Subcutaneous abdominal adipose tissue (tissue), 5 donors: ENCODE data around the gene GPATCH2L.

Source experiments
- H3K27ac ChIP-seq: one replicate; pipeline ENCODE4 v1.7.0; 2013; ENCODE audit warnings: low read depth, mild to moderate bottlenecking, inconsistent platforms, low read length, moderate library complexity
- H3K27me3 ChIP-seq, 5 donors: one replicate each; pipeline ENCODE4 v1.7.0; 2013; ENCODE audit warnings: low read length in 5 of 5, inconsistent platforms in 1 of 5; ENCODE audit not compliant: control insufficient read depth in 5 of 5, insufficient read depth in 4 of 5
- H3K36me3 ChIP-seq, 5 donors: one replicate each; pipeline ENCODE4 v1.7.0; 2013; ENCODE audit warnings: low read length in 5 of 5; ENCODE audit not compliant: control insufficient read depth in 5 of 5, insufficient read depth in 5 of 5
- H3K4me1 ChIP-seq, 5 donors: one replicate each; pipeline ENCODE4 v1.7.0; 2013; ENCODE audit warnings: low read length in 5 of 5, mild to moderate bottlenecking in 3 of 5, moderate library complexity in 1 of 5; ENCODE audit not compliant: control insufficient read depth in 5 of 5, insufficient read depth in 5 of 5
- H3K4me3 ChIP-seq, 5 donors: one replicate each; pipeline ENCODE4 v1.7.0; 2013; ENCODE audit warnings: low read length in 5 of 5, low read depth in 1 of 5
- H3K9ac ChIP-seq, 5 donors: one replicate each; pipeline ENCODE4 v1.7.0; 2013; ENCODE audit warnings: low read length in 5 of 5, mild to moderate bottlenecking in 4 of 5, moderate library complexity in 3 of 5
- H3K9me3 ChIP-seq, 5 donors: one replicate each; pipeline ENCODE4 v1.7.0; 2013; ENCODE audit warnings: low read length in 5 of 5; ENCODE audit not compliant: control insufficient read depth in 5 of 5
- donor health status: healthy.
- donor health status: healthy.
- donor health status: healthy.
- donor health status: healthy.
- donor health status: healthy.

GPATCH2L gene

GRCh38 chr14:76218662-76219061 is 66.9 kb downstream of the GPATCH2L start:
- Histone ChIP-seq H3K27me3 (no peaks in the 10 kb centered on the region), H3K4me3 (no peak overlapping the region), H3K4me1 (no peaks in the 10 kb centered on the region), H3K27ac (no peak overlapping the region), H3K36me3 (no peaks in the 10 kb centered on the region), H3K9me3 (peaks cover 0 to 5% (median 2%) of the 10 kb centered on the region in 5 donors), H3K9ac (no peak overlapping the region)

- no peaks in the 10 kb centered on the region for H3K4me1 ChIP-seq
- H3K27ac ChIP-seq = no peak overlapping the region
- no peak overlapping the region for H3K4me3 ChIP-seq
- no peaks in the 10 kb centered on the region for H3K27me3 ChIP-seq
- H3K9me3 ChIP-seq = peaks cover 0 to 5% (median 0%) of the 10 kb centered on the region in 5 donors
- no peak overlapping the region for H3K9ac ChIP-seq
- no peaks in the 10 kb centered on the region for H3K36me3 ChIP-seq
Measured at GRCh38 chr14:76219873-76220272, 68.2 kb downstream of the GPATCH2L start.

- Histone ChIP-seq H3K27ac (no peak overlapping the region), H3K4me3 (no peak overlapping the region), H3K4me1 (no peaks in the 10 kb centered on the region), H3K27me3 (no peaks in the 10 kb centered on the region), H3K9me3 (peaks cover 0 to 3% (median 0%) of the 10 kb centered on the region in 5 donors), H3K9ac (no peak overlapping the region), H3K36me3 (peaks cover 0 to 11% (median 0%) of the 10 kb centered on the region in 5 donors)
Measured at GRCh38 chr14:76227450-76228050, 75.8 kb downstream of the GPATCH2L start.

GRCh38 chr14:76228138-76228537 is 76.4 kb downstream of the GPATCH2L start:
- Histone ChIP-seq H3K36me3 (peaks cover 0 to 11% (median 0%) of the 10 kb centered on the region in 5 donors), H3K9me3 (peaks cover 0 to 3% (median 0%) of the 10 kb centered on the region in 5 donors), H3K27me3 (no peaks in the 10 kb centered on the region), H3K9ac (no peak overlapping the region), H3K4me3 (no peak overlapping the region), H3K4me1 (no peaks in the 10 kb centered on the region), H3K27ac (no peak overlapping the region)

GRCh38 chr14:76232800-76233199 is 81.1 kb downstream of the GPATCH2L start:
- no peak overlapping the region for H3K9ac ChIP-seq
- H3K4me1 ChIP-seq = no peaks in the 10 kb centered on the region
- no peak overlapping the region for H3K4me3 ChIP-seq
- H3K27me3 ChIP-seq = no peaks in the 10 kb centered on the region
- H3K27ac ChIP-seq = no peak overlapping the region
- peaks cover 0 to 5% (median 3%) of the 10 kb centered on the region in 5 donors for H3K9me3 ChIP-seq
- H3K36me3 ChIP-seq = peaks cover 0 to 11% (median 5%) of the 10 kb centered on the region in 5 donors

GRCh38 chr14:76235628-76236027 is 83.9 kb downstream of the GPATCH2L start:
- Histone ChIP-seq H3K27ac (no peak overlapping the region), H3K27me3 (no peaks in the 10 kb centered on the region), H3K4me1 (no peaks in the 10 kb centered on the region), H3K36me3 (peaks cover 0 to 11% (median 2%) of the 10 kb centered on the region in 5 donors), H3K9ac (no peak overlapping the region), H3K4me3 (no peak overlapping the region), H3K9me3 (peaks cover 0 to 5% (median 3%) of the 10 kb centered on the region in 5 donors)

- Histone ChIP-seq H3K27me3 (no peaks in the 10 kb centered on the region), H3K27ac (no peak overlapping the region), H3K9me3 (peaks cover 0 to 8% (median 3%) of the 10 kb centered on the region in 5 donors), H3K4me3 (no peak overlapping the region), H3K36me3 (peaks cover 0 to 11% (median 2%) of the 10 kb centered on the region in 5 donors), H3K9ac (no peak overlapping the region), H3K4me1 (no peaks in the 10 kb centered on the region)
Measured at GRCh38 chr14:76236172-76237130, 84.7 kb downstream of the GPATCH2L start.

GRCh38 chr14:76237349-76237990 is 85.7 kb downstream of the GPATCH2L start:
- Histone ChIP-seq H3K4me1 (no peaks in the 10 kb centered on the region), H3K27me3 (no peaks in the 10 kb centered on the region), H3K36me3 (peaks cover 0 to 11% (median 0%) of the 10 kb centered on the region in 5 donors), H3K9me3 (peaks cover 0 to 18% (median 9%) of the 10 kb centered on the region in 5 donors), H3K27ac (no peak overlapping the region), H3K9ac (no peak overlapping the region), H3K4me3 (no peak overlapping the region)

GRCh38 chr14:76245097-76245496 is 93.4 kb downstream of the GPATCH2L start:
- H3K36me3 ChIP-seq = no peaks in the 10 kb centered on the region
- H3K4me3 ChIP-seq = no peak overlapping the region
- H3K27ac ChIP-seq = no peak overlapping the region
- H3K27me3 ChIP-seq = no peaks in the 10 kb centered on the region
- no peak overlapping the region for H3K9ac ChIP-seq
- no peaks in the 10 kb centered on the region for H3K4me1 ChIP-seq
- H3K9me3 ChIP-seq = peaks cover 0 to 28% (median 14%) of the 10 kb centered on the region in 5 donors
